Stomach smooth muscle (tissue), 2 donors: Measurements from ENCODE around the gene ARMC9.
"Not testable (repeated sequence)": the region's sequence is repeated elsewhere in the genome, so short reads cannot be mapped to it uniquely, and the experiment has no call there.

Source experiments
- H3K27ac ChIP-seq: one replicate; pipeline ENCODE4 v1.7.0; 2013; ENCODE audit warnings: mild to moderate bottlenecking, low read length, inconsistent platforms
- H3K27me3 ChIP-seq, 2 donors: one replicate each; pipeline ENCODE4 v1.7.0; 2013; ENCODE audit warnings: low read length in 2 of 2; ENCODE audit not compliant: insufficient read depth in 2 of 2, control insufficient read depth in 1 of 2
- H3K36me3 ChIP-seq, 2 donors: one replicate each; pipeline ENCODE4 v1.7.0; 2013; ENCODE audit warnings: low read length in 2 of 2; ENCODE audit not compliant: control insufficient read depth in 2 of 2, insufficient read depth in 2 of 2
- H3K4me1 ChIP-seq: one replicate; pipeline ENCODE4 v1.7.0; 2013; ENCODE audit warnings: low read length; ENCODE audit not compliant: control insufficient read depth, insufficient read depth
- H3K4me3 ChIP-seq, 2 donors: one replicate each; pipeline ENCODE4 v1.7.0; 2013; ENCODE audit warnings: low read length in 2 of 2
- H3K9ac ChIP-seq, 2 donors: one replicate each; pipeline ENCODE4 v1.7.0; 2013; ENCODE audit warnings: low read length in 2 of 2, mild to moderate bottlenecking in 1 of 2
- H3K9me3 ChIP-seq, 2 donors: one replicate each; pipeline ENCODE4 v1.7.0; 2013; ENCODE audit warnings: low read length in 2 of 2; ENCODE audit not compliant: control insufficient read depth in 2 of 2
- donor health status: healthy.
- donor health status: Pancreatic carcinoma.

Gene ARMC9

DNA sequence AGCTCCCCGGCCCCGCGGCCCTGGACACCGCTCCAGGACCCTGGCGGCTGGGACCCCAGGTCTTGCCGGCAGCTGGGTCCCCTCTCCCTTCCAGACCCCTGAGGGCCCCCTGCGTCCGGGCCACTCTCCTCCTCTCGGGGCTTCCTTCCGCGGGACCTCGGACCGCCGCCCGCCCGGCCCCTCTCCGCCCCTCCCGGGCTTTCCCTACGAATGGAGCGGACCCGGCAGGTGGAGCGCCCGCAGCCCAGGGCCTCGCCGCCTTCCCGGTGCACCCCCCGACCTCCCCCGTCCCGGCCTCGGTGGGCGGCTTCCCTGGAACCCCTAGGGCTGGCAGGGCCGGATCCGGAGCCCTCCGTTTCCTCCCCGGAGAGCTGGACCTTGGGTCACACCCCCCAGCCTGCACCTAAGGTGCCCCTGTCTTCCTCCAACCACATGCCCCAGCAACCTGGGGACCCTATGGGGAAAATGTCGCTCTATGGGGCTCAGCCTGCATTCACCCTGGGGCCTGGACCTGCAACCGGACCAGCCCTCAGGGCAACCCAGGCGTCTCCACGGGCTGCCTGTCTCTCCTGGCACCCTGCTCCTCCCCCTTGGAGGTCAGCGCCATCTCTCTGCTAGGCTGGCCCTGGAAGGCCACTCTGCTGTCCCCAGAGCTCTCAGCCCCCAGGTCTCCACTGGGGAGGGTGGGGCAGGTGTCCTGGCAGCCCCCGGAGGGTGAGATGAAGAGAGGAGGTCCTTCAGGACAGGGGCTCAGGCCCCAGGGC, 197.8 kb downstream of the ARMC9 start:
- no peak overlapping the region for H3K4me3 ChIP-seq
- no peak overlapping the region for H3K27ac ChIP-seq
- H3K4me1 ChIP-seq: peaks cover 8% of the 10 kb centered on the region
- no peaks in the 10 kb centered on the region for H3K36me3 ChIP-seq
- peaks cover 24 to 27% of the 10 kb centered on the region in 2 donors for H3K27me3 ChIP-seq
- no peak overlapping the region for H3K9ac ChIP-seq
- no peaks in the 10 kb centered on the region for H3K9me3 ChIP-seq

DNA sequence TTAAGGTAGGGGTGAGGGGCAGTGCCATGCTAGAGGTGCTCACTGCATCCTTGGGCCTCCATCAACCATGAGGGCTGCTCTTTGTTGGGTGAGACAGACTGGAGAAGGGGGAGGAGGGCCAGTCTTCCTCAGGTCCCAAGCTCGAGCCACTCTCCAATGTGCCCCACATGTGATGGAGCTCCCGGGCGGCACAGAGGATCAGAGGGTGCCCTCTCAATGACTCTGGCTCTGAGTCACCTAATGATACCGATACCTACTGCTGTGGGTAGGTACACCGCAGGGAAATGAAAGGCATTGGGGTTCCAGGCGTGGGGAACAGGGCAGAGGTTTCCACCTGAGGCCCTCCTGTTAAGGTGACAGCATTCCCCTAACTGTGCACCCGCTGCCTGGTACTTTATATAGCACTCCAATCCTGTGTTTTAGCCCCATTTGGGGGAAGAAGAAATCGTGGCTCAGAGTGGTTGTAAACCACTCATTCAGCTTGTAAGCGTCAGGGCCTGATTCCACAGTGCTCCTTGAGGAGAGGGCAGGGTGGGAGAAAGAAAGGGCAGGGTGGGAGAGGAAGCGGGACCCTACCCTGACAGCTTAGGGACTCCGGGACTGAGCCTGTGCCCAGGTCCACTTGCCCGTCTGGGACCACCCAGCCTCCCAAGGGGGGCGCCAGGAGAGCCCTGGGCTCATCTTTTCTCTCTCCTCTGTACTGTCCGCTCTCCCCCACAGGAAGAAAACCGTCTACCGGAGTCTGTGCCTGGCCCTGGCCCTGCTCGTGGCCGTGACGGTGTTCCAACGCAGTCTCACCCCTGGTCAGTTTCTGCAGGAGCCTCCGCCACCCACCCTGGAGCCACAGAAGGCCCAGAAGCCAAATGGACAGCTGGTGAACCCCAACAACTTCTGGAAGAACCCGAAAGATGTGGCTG, 198.8 kb downstream of the ARMC9 start:
- peaks cover 8% of the 10 kb centered on the region for H3K4me1 ChIP-seq

DNA sequence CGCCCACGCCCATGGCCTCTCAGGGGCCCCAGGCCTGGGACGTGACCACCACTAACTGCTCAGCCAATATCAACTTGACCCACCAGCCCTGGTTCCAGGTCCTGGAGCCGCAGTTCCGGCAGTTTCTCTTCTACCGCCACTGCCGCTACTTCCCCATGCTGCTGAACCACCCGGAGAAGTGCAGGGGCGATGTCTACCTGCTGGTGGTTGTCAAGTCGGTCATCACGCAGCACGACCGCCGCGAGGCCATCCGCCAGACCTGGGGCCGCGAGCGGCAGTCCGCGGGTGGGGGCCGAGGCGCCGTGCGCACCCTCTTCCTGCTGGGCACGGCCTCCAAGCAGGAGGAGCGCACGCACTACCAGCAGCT, 199.5 kb downstream of the ARMC9 start:
- H3K36me3 ChIP-seq: no peaks in the 10 kb centered on the region
- no peak overlapping the region for H3K27ac ChIP-seq
- no peak overlapping the region for H3K9ac ChIP-seq
- peaks cover 8% of the 10 kb centered on the region for H3K4me1 ChIP-seq
- H3K27me3 ChIP-seq: peaks cover 22 to 27% of the 10 kb centered on the region in 2 donors
- H3K9me3 ChIP-seq: no peaks in the 10 kb centered on the region
- no peak overlapping the region for H3K4me3 ChIP-seq

More for the DNA sequence above, 198.8 kb downstream of the ARMC9 start:
- Histone ChIP-seq H3K36me3 (no peaks in the 10 kb centered on the region), H3K27ac (no peak overlapping the region), H3K27me3 (peaks cover 22 to 27% of the 10 kb centered on the region in 2 donors), H3K9me3 (no peaks in the 10 kb centered on the region), H3K9ac (no peak overlapping the region), H3K4me3 (no peak overlapping the region)

DNA sequence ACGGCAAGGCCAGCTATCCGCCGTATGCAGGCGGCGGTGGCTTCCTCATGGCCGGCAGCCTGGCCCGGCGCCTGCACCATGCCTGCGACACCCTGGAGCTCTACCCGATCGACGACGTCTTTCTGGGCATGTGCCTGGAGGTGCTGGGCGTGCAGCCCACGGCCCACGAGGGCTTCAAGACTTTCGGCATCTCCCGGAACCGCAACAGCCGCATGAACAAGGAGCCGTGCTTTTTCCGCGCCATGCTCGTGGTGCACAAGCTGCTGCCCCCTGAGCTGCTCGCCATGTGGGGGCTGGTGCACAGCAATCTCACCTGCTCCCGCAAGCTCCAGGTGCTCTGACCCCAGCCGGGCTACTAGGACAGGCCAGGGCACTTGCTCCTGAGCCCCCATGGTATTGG, 200.2 kb downstream of the ARMC9 start:
- Histone ChIP-seq H3K27me3 (peaks cover 18 to 27% of the 10 kb centered on the region in 2 donors), H3K4me3 (no peak overlapping the region), H3K4me1 (peaks cover 8% of the 10 kb centered on the region), H3K27ac (no peak overlapping the region), H3K36me3 (no peaks in the 10 kb centered on the region), H3K9me3 (no peaks in the 10 kb centered on the region), H3K9ac (no peak overlapping the region)

DNA sequence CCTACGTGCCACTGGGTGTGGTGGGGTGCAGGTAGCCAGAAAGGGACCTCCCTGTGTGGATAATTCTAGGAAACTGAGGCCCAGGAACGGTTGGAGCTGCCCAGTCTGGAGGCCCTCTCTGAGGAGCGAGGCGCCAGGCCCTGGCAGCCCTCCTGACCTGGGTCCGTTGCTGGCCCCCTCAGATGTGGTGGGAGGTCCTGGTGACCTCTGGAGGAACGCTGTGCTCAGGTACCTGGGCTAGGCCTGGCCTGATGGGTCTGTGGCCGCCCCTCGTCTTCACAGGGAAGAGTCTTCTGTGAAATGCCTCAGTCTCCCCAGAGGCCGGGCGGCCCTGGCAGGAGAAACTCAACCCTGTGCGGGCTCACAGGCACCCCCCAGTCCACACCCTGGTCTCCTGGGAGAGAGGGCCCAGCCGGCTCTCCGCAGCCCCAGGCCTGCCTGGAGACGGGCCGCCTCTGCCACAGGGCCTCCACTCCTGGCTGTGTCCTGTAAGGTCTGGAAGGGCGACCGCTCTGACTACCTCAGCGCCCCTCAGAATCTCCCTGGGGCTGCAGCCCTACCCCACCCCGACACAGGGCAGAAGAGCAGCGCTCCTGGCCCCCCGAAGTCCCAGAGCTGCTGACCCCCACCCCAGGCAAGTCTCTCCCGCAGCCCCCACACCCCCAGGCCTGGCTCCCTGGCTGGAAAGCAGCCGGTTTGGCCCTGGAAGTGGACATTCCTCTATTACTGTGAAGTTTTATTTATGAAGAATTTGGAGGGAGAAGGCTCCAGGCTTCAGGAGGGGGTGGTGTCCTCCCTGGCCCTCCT, 200.8 kb downstream of the ARMC9 start:
- Histone ChIP-seq H3K4me1 (peaks cover 8% of the 10 kb centered on the region), H3K36me3 (no peaks in the 10 kb centered on the region), H3K9ac (no peak overlapping the region), H3K27ac (no peak overlapping the region), H3K4me3 (no peak overlapping the region), H3K27me3 (peaks cover 13 to 22% of the 10 kb centered on the region in 2 donors), H3K9me3 (no peaks in the 10 kb centered on the region)

DNA sequence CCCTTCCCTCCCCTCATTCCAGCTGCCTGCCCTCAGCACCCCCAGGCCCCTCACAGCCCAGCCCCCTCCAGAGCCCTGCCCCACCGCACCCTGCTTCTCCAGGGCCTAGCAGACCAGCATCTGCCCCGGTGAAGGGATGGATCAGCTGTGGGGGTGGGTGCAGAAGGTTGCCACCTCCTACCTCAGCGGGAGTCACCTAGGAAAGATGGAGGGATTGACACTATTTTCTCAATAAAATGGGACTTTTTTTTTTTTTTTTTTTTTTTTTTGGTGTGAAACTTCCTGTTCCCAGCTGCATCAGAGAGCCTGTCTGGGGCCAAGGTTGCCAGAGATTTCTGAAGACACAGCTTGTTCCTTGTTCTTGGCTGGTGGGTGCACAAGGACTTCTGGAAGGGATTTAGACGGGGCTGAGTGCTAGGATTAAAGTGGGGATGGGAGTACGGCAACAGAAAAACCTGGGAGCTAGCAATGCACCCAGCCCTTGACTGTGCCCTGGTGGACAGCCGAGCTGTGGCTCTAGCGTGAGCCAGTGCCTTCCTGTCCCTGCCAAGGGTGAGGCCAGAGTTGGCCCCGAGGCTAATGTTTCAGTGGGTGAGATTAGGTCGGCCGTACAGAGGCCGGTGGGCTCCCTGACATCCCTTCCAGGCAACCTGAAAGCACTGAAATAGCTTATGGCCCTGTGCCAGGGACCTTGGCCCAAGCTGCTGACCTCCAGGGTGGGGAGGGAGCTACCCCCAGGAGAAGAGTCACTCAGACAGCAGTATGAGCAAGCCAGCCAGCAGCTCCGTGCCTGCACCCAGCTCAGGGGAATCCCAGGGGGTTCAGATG, 201.6 kb downstream of the ARMC9 start:
- H3K4me1 ChIP-seq: peaks cover 4% of the 10 kb centered on the region
- no peak overlapping the region for H3K9ac ChIP-seq
- no peaks in the 10 kb centered on the region for H3K36me3 ChIP-seq
- H3K4me3 ChIP-seq: no peak overlapping the region
- H3K27me3 ChIP-seq: peaks cover 5 to 14% of the 10 kb centered on the region in 2 donors
- H3K9me3 ChIP-seq: no peaks in the 10 kb centered on the region
- no peak overlapping the region for H3K27ac ChIP-seq

DNA sequence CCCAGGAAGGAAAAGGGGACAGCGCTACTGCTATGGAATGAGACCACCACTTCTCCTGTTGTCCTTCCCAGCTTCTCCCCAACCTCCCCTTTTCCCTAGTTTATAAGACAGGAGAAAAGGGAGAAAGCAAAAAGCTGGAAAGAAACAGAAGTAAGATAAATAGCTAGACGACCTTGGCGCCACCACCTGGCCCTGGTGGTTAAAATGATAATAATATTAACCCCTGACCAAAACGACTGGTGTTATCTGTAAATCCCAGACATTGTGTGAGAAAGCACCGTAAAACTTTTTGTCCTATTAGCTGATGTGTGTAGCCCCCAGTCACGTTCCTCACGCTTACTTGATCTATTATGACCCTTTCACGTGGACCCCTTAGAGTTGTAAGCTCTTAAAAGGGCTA, 202.2 kb downstream of the ARMC9 start:
- not testable (repeated sequence) for H3K9ac ChIP-seq, H3K27me3 ChIP-seq, H3K9me3 ChIP-seq, H3K4me1 ChIP-seq, H3K27ac ChIP-seq, H3K4me3 ChIP-seq, H3K36me3 ChIP-seq

DNA sequence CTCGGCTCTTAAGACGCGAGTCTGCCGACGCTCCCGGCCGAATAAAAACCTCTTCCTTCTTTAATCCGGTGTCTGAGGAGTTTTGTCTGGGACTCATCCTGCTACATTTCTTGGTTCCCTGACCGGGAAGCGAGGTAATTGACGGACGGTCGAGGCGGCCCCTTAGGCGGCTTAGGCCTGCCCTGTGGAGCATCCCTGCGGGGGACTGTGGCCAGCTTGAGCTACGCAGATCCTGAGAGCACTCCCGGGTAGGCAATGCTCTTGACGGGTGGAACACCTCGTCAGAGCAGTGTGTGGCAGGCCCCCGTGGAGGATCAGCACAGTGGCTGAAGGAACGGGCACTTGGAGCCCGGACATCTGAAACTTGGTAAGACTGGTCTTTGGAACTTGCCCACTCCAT, 202.7 kb downstream of the ARMC9 start:
- not testable (repeated sequence) for H3K27me3 ChIP-seq, H3K4me1 ChIP-seq, H3K27ac ChIP-seq, H3K9ac ChIP-seq, H3K36me3 ChIP-seq, H3K9me3 ChIP-seq, H3K4me3 ChIP-seq

DNA sequence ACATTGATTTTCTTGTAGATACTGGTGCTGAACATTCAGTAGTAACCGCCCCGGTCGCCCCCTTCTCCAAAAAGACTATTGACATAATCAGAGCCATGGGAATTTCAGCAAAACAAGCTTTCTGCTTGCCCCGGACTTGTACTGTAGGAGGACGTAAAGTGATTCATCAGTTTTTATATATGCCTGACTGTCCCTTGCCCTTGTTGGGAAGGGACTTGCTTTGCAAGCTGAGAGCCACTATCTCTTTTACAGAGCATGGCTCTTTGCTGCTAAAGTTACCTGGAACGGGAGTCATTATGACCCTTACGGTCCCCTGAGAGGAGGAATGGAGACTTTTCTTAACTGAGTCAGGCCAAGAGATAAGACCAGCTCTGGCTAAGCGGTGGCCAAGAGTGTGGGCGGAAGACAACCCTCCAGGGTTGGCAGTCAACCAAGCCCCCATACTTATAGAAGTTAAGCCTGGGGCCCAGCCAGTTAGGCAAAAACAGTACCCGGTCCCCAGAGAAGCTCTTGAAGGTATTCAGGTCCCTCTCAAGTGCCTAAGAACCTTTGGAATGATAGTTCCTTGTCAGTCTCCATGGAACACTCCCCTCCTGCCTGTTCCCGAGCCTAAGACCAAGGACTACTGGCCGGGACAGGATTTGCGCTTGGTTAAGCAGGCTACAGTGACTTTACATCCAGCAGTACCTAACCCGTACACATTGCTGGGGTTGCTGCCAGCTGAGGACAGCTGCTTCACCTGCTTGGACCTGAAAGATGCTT, 205.2 kb downstream of the ARMC9 start:
- H3K9ac ChIP-seq, H3K27me3 ChIP-seq, H3K27ac ChIP-seq, H3K4me3 ChIP-seq, H3K4me1 ChIP-seq, H3K36me3 ChIP-seq, H3K9me3 ChIP-seq: not testable (repeated sequence)
